H9 (cell line): ENCODE data around the gene TGFBRAP1. TPM values are rescaled to one million over a fixed set of nuclear protein-coding genes. Genes with fewer than 3 reads are reported as not detected.

Source experiments
- DNase-seq: peaks from one replicate; pipeline ENCODE4 v3.0.0-alpha.2; 2017
- H2AFZ ChIP-seq: one replicate; pipeline ENCODE4 v1.6.1; 2013; ENCODE audit warnings: mild to moderate bottlenecking, low read length, control low read depth, moderate library complexity
- H2AK5ac ChIP-seq: 2 replicates; pipeline ENCODE4 v1.6.1; 2013; ENCODE audit warnings: low read length, control low read depth, mixed read lengths; ENCODE audit not compliant: insufficient read length
- H2BK120ac ChIP-seq: one replicate; pipeline ENCODE4 v1.6.1; 2013; ENCODE audit warnings: low read depth, mild to moderate bottlenecking, low read length, control low read depth, inconsistent platforms; ENCODE audit not compliant: poor library complexity, severe bottlenecking
- H2BK12ac ChIP-seq: 2 replicates; pipeline ENCODE4 v1.6.1; 2013; ENCODE audit warnings: low read length, control low read depth, mixed read lengths, low read depth; ENCODE audit not compliant: insufficient read length
- H2BK15ac ChIP-seq: 2 replicates; pipeline ENCODE4 v1.6.1; 2013; ENCODE audit warnings: low read depth, low read length, control low read depth
- H2BK20ac ChIP-seq: one replicate; pipeline ENCODE4 v1.6.1; 2013; ENCODE audit warnings: low read depth, mild to moderate bottlenecking, low read length, control low read depth, inconsistent platforms; ENCODE audit not compliant: poor library complexity, severe bottlenecking
- H2BK5ac ChIP-seq: 2 replicates; pipeline ENCODE4 v1.6.1; 2013; ENCODE audit warnings: low read length, control low read depth, mixed read lengths; ENCODE audit not compliant: insufficient read length
- H3K14ac ChIP-seq: 2 replicates; pipeline ENCODE4 v1.6.1; 2013; ENCODE audit warnings: low read length, control low read depth; ENCODE audit not compliant: insufficient read depth
- H3K18ac ChIP-seq: 2 replicates; pipeline ENCODE4 v1.6.1; 2013; ENCODE audit warnings: low read depth, mild to moderate bottlenecking, mixed read lengths, low read length, control low read depth; ENCODE audit not compliant: insufficient read length
- H3K23ac ChIP-seq: 2 replicates; pipeline ENCODE4 v1.6.1; 2013; ENCODE audit warnings: low read length, control low read depth, mixed read lengths, low read depth; ENCODE audit not compliant: insufficient read length
- H3K23me2 ChIP-seq: 2 replicates; pipeline ENCODE4 v1.6.1; 2013; ENCODE audit warnings: low read depth, mild to moderate bottlenecking, mixed read lengths, low read length, control low read depth; ENCODE audit not compliant: insufficient read length, poor library complexity, severe bottlenecking
- H3K27ac ChIP-seq: 2 replicates; pipeline ENCODE4 v1.5.1; 2013; ENCODE audit warnings: low read length, control low read depth, mixed read lengths, low read depth; ENCODE audit not compliant: insufficient read length
- H3K27me3 ChIP-seq: 2 replicates; pipeline ENCODE4 v1.6.1; 2013; ENCODE audit warnings: low read length, control low read depth, inconsistent platforms; ENCODE audit not compliant: insufficient read depth
- H3K4ac ChIP-seq: 2 replicates; pipeline ENCODE4 v1.6.1; 2013; ENCODE audit warnings: low read depth, mild to moderate bottlenecking, control low read depth, inconsistent platforms, low read length, moderate library complexity
- H3K4me1 ChIP-seq: 2 replicates; pipeline ENCODE4 v1.6.1; 2013; ENCODE audit warnings: low read length, control low read depth, inconsistent platforms; ENCODE audit not compliant: insufficient read depth
- H3K4me2 ChIP-seq: 2 replicates; pipeline ENCODE4 v1.6.1; 2013; ENCODE audit warnings: low read length, control low read depth, mixed read lengths; ENCODE audit not compliant: insufficient read length, insufficient read depth
- H3K56ac ChIP-seq: 2 replicates; pipeline ENCODE4 v1.6.1; 2013; ENCODE audit warnings: low read depth, mild to moderate bottlenecking, mixed read lengths, low read length, control low read depth; ENCODE audit not compliant: insufficient read length
- H3K79me1 ChIP-seq: 2 replicates; pipeline ENCODE4 v1.6.1; 2013; ENCODE audit warnings: low read depth, mild to moderate bottlenecking, moderate library complexity, low read length, control low read depth, inconsistent platforms; ENCODE audit not compliant: insufficient read depth, poor library complexity, severe bottlenecking
- H3K79me2 ChIP-seq: 2 replicates; pipeline ENCODE4 v1.6.1; 2013; ENCODE audit warnings: low read length, control low read depth, inconsistent platforms; ENCODE audit not compliant: insufficient read depth
- H3K9ac ChIP-seq: 2 replicates; pipeline ENCODE4 v1.6.1; 2013; ENCODE audit warnings: low read length, control low read depth, mixed read lengths; ENCODE audit not compliant: insufficient read length; ENCODE audit errors: extremely low read depth
- H3K9me3 ChIP-seq: one replicate; pipeline ENCODE4 v1.6.1; 2013; ENCODE audit warnings: low read depth, low read length, inconsistent platforms; ENCODE audit not compliant: control insufficient read depth
- H3T11ph ChIP-seq: one replicate; pipeline ENCODE4 v1.6.1; 2013; ENCODE audit warnings: mild to moderate bottlenecking, low read length, control low read depth, inconsistent platforms
- H4K20me1 ChIP-seq: one replicate; pipeline ENCODE4 v1.6.1; 2013; ENCODE audit not compliant: control insufficient read depth, insufficient read length, insufficient read depth
- H4K5ac ChIP-seq: 2 replicates; pipeline ENCODE4 v1.6.1; 2013; ENCODE audit warnings: low read depth, mild to moderate bottlenecking, mixed read lengths, low read length, control low read depth; ENCODE audit not compliant: insufficient read length
- H4K8ac ChIP-seq: replicated peaks from 2 replicates; pipeline ENCODE4 v1.6.1; 2013; ENCODE audit warnings: low read length, control low read depth, mixed read lengths, low read depth; ENCODE audit not compliant: insufficient read length
- H4K91ac ChIP-seq: 2 replicates; pipeline ENCODE4 v1.6.1; 2013; ENCODE audit warnings: low read depth, mild to moderate bottlenecking, moderate library complexity, mixed read lengths, low read length, control low read depth; ENCODE audit not compliant: insufficient read length
- H3K27ac Mint-ChIP-seq, 3 experiments: 2 replicates in 2 of 3; 3 replicates in 1 of 3; pipeline ENCODE4 v1.8.0; 2020 to 2021; ENCODE audit warnings: mixed read lengths in 3 of 3, mild to moderate bottlenecking in 1 of 3, moderate library complexity in 1 of 3
- H3K27me3 Mint-ChIP-seq: 2 replicates; pipeline ENCODE4 v1.8.0; 2021; ENCODE audit warnings: low read depth, mild to moderate bottlenecking, moderate library complexity, mixed read lengths
- H3K36me3 Mint-ChIP-seq, 3 experiments: 2 replicates in 2 of 3; 3 replicates in 1 of 3; pipeline ENCODE4 v1.8.0; 2020 to 2021; ENCODE audit warnings: low read depth in 3 of 3, mixed read lengths in 3 of 3; ENCODE audit not compliant: insufficient read depth in 1 of 3
- H3K4me1 Mint-ChIP-seq, 2 experiments: 2 replicates each; pipeline ENCODE4 v1.8.0; 2020; ENCODE audit warnings: mixed read lengths in 2 of 2
- H3K4me3 Mint-ChIP-seq, 2 experiments: 2 replicates in 1 of 2; 3 replicates in 1 of 2; pipeline ENCODE4 v1.8.0; 2020 to 2021; ENCODE audit warnings: mild to moderate bottlenecking in 2 of 2, mixed read lengths in 2 of 2, moderate library complexity in 1 of 2
- H3K9me3 Mint-ChIP-seq, 2 experiments: 2 replicates in 1 of 2; 3 replicates in 1 of 2; pipeline ENCODE4 v1.8.0; 2020; ENCODE audit warnings: mild to moderate bottlenecking in 2 of 2, mixed read lengths in 2 of 2, moderate library complexity in 1 of 2
- CTCF ChIP-seq: fragments of 200-600 bp; sonication (generic); conservative IDR thresholded peaks from 3 replicates; pipeline ENCODE4 v1.8.0; 2021; ENCODE audit warnings: antibody characterized with exemption, mild to moderate bottlenecking
- WGBS: extraction: QIAGEN DNeasy Blood & Tissue Kit; methylation state at CpG from one replicate; pipeline ENCODE4 v1.1.7; 2013; ENCODE audit warnings: missing lambda C conversion rate, low lambda C conversion rate, mixed read lengths; ENCODE audit not compliant: insufficient read length; ENCODE audit errors: extremely low coverage; 5-methylcytosine and 5-hydroxymethylcytosine counted together
- total RNA-seq: library from RNA; stranded (reverse); gene quantifications from 2 replicates; pipeline ENCODE4 v1.2.1, GENCODE V29; 2021

TGFBRAP1 gene
- total RNA-seq, 1 experiment from 2014 or later, result 23.6 TPM

GRCh38 chr2:105272176-105272575, 57.4 kb downstream of the TGFBRAP1 start:
- H3K4me1 Mint-ChIP-seq, result no peaks in the 10 kb centered on the region
- H4K20me1 ChIP-seq, result no peaks in the 10 kb centered on the region
- WGBS, result no CpG with 5 or more reads among the region's 9 CpGs
- no peak overlapping the region for H3K27ac Mint-ChIP-seq
- no peak overlapping the region for H2AK5ac ChIP-seq
- H3K9me3 Mint-ChIP-seq, result no peaks in the 10 kb centered on the region
- H2BK5ac ChIP-seq, result no peak overlapping the region
- H2AFZ ChIP-seq, result no peak overlapping the region
- H3T11ph ChIP-seq, result no peak overlapping the region
- no peak overlapping the region for H4K91ac ChIP-seq
- H4K8ac ChIP-seq, result no peak overlapping the region
- no peak overlapping the region for H3K4ac ChIP-seq
- H3K36me3 Mint-ChIP-seq, result peaks cover 12 to 83% (median 37%) of the 10 kb centered on the region in 3 experiments; a peak in 6 of 7 replicates
- H2BK15ac ChIP-seq, result no peak overlapping the region
- H3K4me3 Mint-ChIP-seq, result no peak overlapping the region
- H3K27ac ChIP-seq, result no peak overlapping the region
- no peak overlapping the region for H3K18ac ChIP-seq
- no peaks in the 10 kb centered on the region for H3K79me1 ChIP-seq
- no peak overlapping the region for H3K9ac ChIP-seq
- H2BK120ac ChIP-seq, result no peak overlapping the region
- TF ChIP-seq CTCF, result no peak
- H4K5ac ChIP-seq, result no peak overlapping the region
- H3K27me3 Mint-ChIP-seq, result no peaks in the 10 kb centered on the region
- no peak overlapping the region for H2BK12ac ChIP-seq
- H3K23ac ChIP-seq, result no peak overlapping the region
- H3K23me2 ChIP-seq, result no peaks in the 10 kb centered on the region
- H3K14ac ChIP-seq, result no peak overlapping the region
- no peaks in the 10 kb centered on the region for H3K27me3 ChIP-seq
- H2BK20ac ChIP-seq, result no peak overlapping the region
- H3K4me2 ChIP-seq, result no peak overlapping the region
- H3K9me3 ChIP-seq, result no peaks in the 10 kb centered on the region
- no peak overlapping the region for H3K56ac ChIP-seq
- no peaks in the 10 kb centered on the region for H3K4me1 ChIP-seq
- no peak for DNase-seq
- no peaks in the 10 kb centered on the region for H3K79me2 ChIP-seq
